Lower leg skin (tissue), 4 donors: ENCODE measurements around the gene GLOD4. TPM values are rescaled to one million over a fixed set of nuclear protein-coding genes. Genes with fewer than 3 reads are reported as not detected.
"Not testable (repeated sequence)": the region's sequence is repeated elsewhere in the genome, so short reads cannot be mapped to it uniquely, and the experiment has no call there.

Experiments used
- DNase-seq, 2 donors: peaks; one replicate each; pipeline ENCODE4 v3.0.0-alpha.2; 2019; ENCODE audit warnings: low spot score in 2 of 2
- H3K4me3 ChIP-seq: fragments of 200-600 bp; sonication (generic); 2 replicates; pipeline ENCODE4 v1.5.1; 2017; ENCODE audit warnings: mild to moderate bottlenecking, low read depth; ENCODE audit not compliant: poor library complexity, severe bottlenecking
- CTCF ChIP-seq, 3 donors: fragments of 450-650 bp; IDR thresholded peaks; one replicate each; pipeline ENCODE4 v1.5.1; 2016; ENCODE audit warnings: antibody characterized with exemption in 3 of 3, mild to moderate bottlenecking in 3 of 3, moderate library complexity in 2 of 3
- POLR2A ChIP-seq, 2 donors: fragments of 450-650 bp; IDR thresholded peaks; one replicate each; pipeline ENCODE4 v1.6.1; 2016 to 2017; ENCODE audit warnings: antibody characterized with exemption in 2 of 2, mild to moderate bottlenecking in 1 of 2, moderate library complexity in 1 of 2
- WGBS, 2 donors: methylation state at CpG; one replicate each; pipeline ENCODE4 v1.1.5; 2018; 5-methylcytosine and 5-hydroxymethylcytosine counted together
- intact Hi-C: fragments of 100-400 bp; cut with DNase I; formaldehyde crosslinking; loops from one replicate; pipeline ENCODE4 v1.15.0; 2023; ENCODE audit warnings: low total_unique reads
- total RNA-seq, 4 donors: library from RNA; depleted of rRNA; stranded (reverse); fragments of >200 nt; gene quantifications; one replicate each; pipeline ENCODE4 v1.1.0, GENCODE V29; 2016

GLOD4 gene
- 10 to 100 TPM; 69.7 to 99.5 (median 84.0) TPM for total RNA-seq

GRCh38 chr17:781805-782731, at the start of gene GLOD4, which contains the start of gene MRM3:
Gene GLOD4 (minus strand): TSS chr17:782280. CDS start chr17:782255, 25 bp downstream.
Gene MRM3 (plus strand): TSS chr17:782353. CDS start chr17:782379, 26 bp downstream.
- intact Hi-C loops: no loop called here
- 0% methylated on average over 31 to 78 of the region's 87 CpGs for WGBS, 2 donors
- peak in 1 of 3 donors; percentile 10 for TF ChIP-seq CTCF (IDR thresholded peaks at IDR 0.05)
- TF ChIP-seq POLR2A (IDR thresholded peaks at IDR 0.05): no peak
- peak; percentile 93 to 99 for DNase-seq
- H3K4me3 ChIP-seq: peak within 1 kb of the TSS; percentile 90

GRCh38 chr17:830950-831349, 48.9 kb upstream of the GLOD4 start:
- H3K4me3 ChIP-seq: no peak overlapping the region
- whole genome bisulfite sequencing, 2 donors: 64 to 68% methylated on average over 7 of the region's 7 CpGs
- DNase-seq: no peak
- TF ChIP-seq CTCF (IDR thresholded peaks at IDR 0.05) (no peak), POLR2A (IDR thresholded peaks at IDR 0.05) (no peak)
- intact Hi-C loops: no loop called here

GRCh38 chr17:830381-830780, 48.3 kb upstream of the GLOD4 start:
- no peak overlapping the region for H3K4me3 ChIP-seq
- no peak for DNase-seq
- intact Hi-C loops: no loop called here
- 83 to 85% methylated on average over 19 of the region's 19 CpGs for WGBS, 2 donors
- TF ChIP-seq POLR2A (IDR thresholded peaks at IDR 0.05) (no peak), CTCF (IDR thresholded peaks at IDR 0.05) (no peak)

GRCh38 chr17:829614-830013, 47.5 kb upstream of the GLOD4 start:
- 74 to 81% methylated on average over 3 of the region's 3 CpGs for WGBS, 2 donors
- intact Hi-C loops, DNase-seq, H3K4me3 ChIP-seq: not testable (repeated sequence)

GRCh38 chr17:828761-829160, 46.7 kb upstream of the GLOD4 start:
- intact Hi-C loops: no loop called here
- H3K4me3 ChIP-seq: no peak overlapping the region
- DNase-seq: no peak
- 76 to 81% methylated on average over 5 of the region's 5 CpGs for WGBS, 2 donors
- TF ChIP-seq CTCF (IDR thresholded peaks at IDR 0.05) (no peak), POLR2A (IDR thresholded peaks at IDR 0.05) (no peak)

GRCh38 chr17:826778-827177, 44.7 kb upstream of the GLOD4 start:
- no peak overlapping the region for H3K4me3 ChIP-seq
- TF ChIP-seq CTCF (IDR thresholded peaks at IDR 0.05): no peak
- TF ChIP-seq POLR2A (IDR thresholded peaks at IDR 0.05): no peak
- 91 to 92% methylated on average over 21 of the region's 21 CpGs for WGBS, 2 donors
- intact Hi-C loops: no loop called here
- no peak for DNase-seq
